SU-DHL-6 (cell line): ENCODE measurements around the gene MCTP1.

Experiments
- CTCF ChIP-seq: fragments of 200-600 bp; sonication (generic); IDR thresholded peaks from one replicate; pipeline ENCODE4 v1.5.1; 2017; ENCODE audit warnings: antibody characterized with exemption, mild to moderate bottlenecking, low read length, moderate library complexity; ENCODE audit not compliant: insufficient read depth, poor library complexity, severe bottlenecking
- EZH2phosphoT487 ChIP-seq: fragments of 200-600 bp; sonication (generic), shearing (Covaris generic); conservative IDR thresholded peaks from 2 replicates; pipeline ENCODE4 v1.6.1; 2018; ENCODE audit warnings: mild to moderate bottlenecking, antibody characterized with exemption, low read length, moderate library complexity, mixed read lengths

- no peak for TF ChIP-seq EZH2phosphoT487
- no peak for TF ChIP-seq CTCF
Measured at GRCh38 chr5:95076395-95077185, 208.3 kb downstream of the MCTP1 start.
